SIG-M5 (cell line): ENCODE data around the gene DSCAML1.

Source experiments
- DNase-seq: peaks from one replicate; lab custom pipeline; 2025; lab: John Stamatoyannopoulos, UW

Gene DSCAML1

DNA sequence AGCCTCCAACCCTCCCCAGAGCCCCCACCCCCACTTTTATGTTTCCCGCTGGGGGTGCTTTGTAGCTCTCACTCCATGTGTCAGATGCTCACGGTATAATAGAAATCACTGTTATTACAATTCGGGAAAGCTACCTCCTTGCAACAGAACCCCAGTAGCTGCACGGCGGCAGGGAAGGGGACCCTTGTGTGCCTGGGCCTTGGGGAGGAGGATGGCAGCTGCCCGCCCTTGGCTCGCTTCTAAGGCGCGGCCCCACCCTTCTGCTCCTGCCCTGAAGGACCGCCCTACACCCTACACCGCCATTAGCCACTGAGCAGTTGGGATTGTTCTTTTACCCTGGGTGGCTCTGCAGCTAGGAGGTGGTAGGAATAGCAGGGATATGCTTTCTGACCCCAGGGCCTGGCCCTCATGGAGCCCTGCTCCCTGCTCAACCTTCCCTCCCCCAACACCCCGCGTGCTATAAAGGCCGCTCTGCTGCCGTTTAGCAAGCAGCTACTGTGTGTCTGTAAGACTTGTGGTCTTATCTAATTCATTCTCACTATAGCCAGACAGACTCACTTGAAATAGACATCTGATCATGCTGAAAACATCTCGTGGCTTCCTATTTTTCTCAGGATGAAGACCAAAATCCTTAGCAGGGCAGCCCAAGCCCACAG, 249.7 kb downstream of the DSCAML1 start:
- DNase-seq, result no peak

DNA sequence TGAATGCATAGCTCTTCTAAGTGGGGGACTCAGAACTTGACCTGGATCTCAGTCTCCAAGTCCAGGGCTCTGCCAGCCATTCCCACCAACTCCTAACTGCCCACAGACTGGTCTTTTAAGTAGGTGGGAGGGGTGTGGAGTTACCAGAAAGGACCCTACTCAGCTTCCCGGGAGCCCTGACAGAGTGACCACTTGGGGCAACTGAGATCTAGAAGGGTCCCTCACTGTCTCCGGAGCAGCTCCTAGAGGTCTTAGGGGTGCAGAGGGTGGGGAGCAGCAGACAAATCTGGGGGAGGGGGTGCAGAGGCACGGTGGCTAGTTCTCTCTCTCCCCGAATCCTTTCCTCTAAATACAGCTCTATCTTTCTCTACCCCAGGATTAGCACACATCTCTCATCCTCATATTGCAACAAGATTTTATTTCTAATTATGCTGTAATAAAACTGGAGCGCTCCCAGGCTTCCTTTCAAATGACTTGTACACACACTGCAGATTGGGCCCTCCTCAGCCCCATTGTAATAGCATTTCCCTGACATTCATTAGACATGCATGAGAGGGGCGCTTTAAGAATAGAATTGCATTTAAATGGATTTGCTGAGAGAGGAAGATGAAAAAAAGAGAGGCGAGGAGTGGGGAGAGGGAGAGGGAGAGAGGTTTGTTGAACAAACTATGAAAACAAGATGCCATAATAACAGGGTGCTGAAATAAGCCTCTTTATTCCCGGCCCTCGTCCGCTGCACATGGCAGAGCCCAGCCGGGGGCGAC, 250.4 kb downstream of the DSCAML1 start:
- DNase-seq, result no peak

- no peak for DNase-seq
These were observed 251.3 kb downstream of the DSCAML1 start for GRCh38 chr11:117545706-117546105.

DNA sequence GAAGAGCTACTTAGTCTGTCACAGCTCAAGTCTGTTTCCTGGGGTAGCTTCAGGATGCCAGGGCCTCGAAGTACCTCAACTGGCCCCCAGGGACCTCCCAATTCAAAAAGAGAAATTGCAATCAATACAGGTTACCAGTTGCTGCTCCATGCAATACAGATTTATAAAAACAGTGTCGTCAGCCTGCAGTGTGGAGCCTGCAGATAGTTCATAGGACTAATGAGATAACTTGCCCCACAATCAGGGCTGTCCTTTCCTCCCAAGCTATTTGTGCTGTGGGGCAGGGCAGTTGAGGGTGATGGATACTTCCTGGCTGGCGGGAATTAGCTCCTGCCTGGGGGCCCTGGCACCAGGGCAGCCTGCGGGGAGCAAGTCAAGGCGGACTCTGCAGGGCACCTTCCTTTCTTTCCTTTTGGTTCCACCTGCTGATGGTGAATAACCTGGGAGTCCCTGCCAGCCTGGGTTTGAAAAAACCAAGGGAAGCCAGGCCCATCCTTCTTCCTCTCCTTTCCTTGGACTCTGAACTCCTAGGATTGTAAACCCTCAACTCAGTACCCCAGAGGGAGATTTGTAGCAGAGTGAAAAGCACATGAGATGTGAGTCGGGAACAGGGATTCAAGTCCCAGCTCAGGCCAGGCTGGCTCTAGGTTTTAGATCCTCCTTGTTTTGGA, 252.8 kb downstream of the DSCAML1 start:
- DNase-seq, result no peak

DNA sequence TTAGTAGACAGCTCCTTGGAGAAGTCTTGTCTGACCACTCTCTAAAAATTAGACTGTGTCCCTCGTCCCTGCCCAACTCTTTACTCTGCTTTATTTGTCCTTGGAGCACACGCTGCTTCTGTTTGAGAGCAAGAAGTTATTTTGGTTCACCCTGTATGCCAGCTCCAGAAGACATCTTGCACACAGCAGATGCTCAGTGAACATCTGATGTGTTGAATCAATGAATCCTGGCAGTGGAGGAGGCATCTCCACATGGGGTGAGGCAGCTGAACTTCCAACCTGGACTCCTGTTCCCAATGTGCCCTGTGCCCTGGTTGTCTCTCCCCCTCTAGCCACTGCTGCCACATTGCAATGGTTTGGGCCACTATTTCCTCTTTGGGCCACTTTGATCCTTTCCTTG, 255.8 kb downstream of the DSCAML1 start:
- no peak for DNase-seq

- DNase-seq, result no peak
These were observed 258.5 kb downstream of the DSCAML1 start for GRCh38 chr11:117538263-117539135.

- DNase-seq, result no peak
These were observed 261.1 kb downstream of the DSCAML1 start for GRCh38 chr11:117535850-117536411.

- no peak for DNase-seq
These were observed 261.7 kb downstream of the DSCAML1 start for GRCh38 chr11:117535201-117535849.

- DNase-seq, result no peak
These were observed 264.4 kb downstream of the DSCAML1 start for GRCh38 chr11:117532568-117532967.

DNA sequence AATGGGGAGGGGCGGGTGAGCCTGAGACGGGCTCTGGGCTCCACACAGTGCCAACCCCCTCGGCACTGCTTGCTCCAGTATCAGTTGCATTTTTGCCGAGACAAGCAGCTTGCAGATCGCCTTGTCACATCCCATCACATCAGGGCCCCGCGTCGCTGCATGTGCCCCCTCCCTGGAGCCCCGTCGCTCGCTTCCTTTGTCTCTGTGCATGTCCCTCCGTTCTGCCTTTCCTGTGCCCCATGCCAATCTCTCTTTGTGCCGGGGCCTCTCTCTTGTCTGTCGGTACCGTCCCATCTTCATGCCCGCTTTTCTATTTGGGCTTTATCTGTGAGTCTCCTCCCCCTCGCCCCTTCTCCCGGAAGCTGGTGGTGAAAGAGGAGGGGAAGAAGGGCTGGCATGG, 267.2 kb downstream of the DSCAML1 start:
- DNase-seq, result no peak

GRCh38 chr11:117528097-117528721, 268.8 kb downstream of the DSCAML1 start:
- no peak for DNase-seq

GRCh38 chr11:117527271-117527670, 269.7 kb downstream of the DSCAML1 start:
- DNase-seq, result no peak

GRCh38 chr11:117525866-117526542, 271.0 kb downstream of the DSCAML1 start:
- no peak for DNase-seq

- DNase-seq, result no peak
These were observed 272.4 kb downstream of the DSCAML1 start for GRCh38 chr11:117524468-117525183.

- no peak for DNase-seq
These were observed 273.3 kb downstream of the DSCAML1 start for GRCh38 chr11:117523680-117524079.

DNA sequence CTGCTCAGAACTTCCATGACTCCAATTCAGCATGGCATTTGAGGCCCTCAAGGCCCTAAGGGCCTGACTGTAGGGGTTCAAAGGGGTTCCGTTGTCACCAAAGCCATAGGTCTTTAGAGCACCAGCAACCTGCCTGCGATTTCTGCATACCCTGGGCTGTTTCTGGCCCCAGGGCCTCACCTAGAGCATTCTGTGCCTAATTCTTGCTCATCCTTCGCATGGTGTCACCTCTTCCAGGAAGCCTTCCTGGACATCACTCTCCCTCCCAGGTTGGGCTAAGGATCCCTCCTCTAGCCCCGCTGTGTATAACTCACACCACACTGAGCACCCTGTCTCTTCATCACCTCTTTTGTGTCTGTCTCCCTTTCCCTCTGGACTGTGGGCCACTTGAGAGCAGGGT, 275.0 kb downstream of the DSCAML1 start:
- DNase-seq, result no peak

- no peak for DNase-seq
These were observed 276.1 kb downstream of the DSCAML1 start for GRCh38 chr11:117520966-117521365.

DNA sequence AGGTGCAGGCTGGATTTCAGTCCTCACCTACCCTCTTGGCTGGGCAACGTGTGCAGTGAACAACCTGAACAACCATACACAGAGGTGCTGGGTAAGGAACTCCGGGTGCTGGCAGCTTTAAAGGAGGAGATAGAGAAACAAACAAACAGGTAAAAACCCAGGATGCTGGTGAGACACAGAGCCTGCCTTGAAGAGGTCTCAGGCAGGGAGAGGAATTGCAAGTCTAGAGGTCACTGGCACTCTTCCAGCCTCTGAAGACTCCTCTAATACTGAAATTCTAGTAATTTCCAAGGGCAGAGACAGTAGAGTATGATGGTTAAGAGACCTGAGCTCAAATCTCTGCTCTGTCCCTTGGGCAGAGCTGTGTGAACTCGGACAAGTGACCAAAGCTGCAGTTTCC, 276.8 kb downstream of the DSCAML1 start:
- DNase-seq, result no peak

DNA sequence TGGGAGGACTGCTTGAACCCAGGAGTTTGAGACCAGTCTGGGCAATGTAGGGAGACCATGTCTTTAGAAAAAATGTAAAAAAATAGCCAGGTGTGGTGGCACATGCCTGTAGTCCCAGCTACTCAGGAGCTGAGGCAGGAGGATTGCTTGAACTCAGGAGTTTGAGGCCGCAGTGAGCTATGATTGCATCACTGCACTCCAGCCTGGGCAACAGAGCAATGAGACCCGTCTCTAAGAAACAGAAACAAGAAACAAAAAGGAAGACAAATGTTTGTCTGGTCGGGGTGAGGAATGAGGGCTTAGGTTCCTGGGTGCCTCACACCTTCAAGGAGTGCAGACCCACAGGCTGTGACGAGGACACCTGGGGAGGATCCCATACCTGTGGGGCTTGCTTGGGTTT, 277.4 kb downstream of the DSCAML1 start:
- DNase-seq, result no peak

DNA sequence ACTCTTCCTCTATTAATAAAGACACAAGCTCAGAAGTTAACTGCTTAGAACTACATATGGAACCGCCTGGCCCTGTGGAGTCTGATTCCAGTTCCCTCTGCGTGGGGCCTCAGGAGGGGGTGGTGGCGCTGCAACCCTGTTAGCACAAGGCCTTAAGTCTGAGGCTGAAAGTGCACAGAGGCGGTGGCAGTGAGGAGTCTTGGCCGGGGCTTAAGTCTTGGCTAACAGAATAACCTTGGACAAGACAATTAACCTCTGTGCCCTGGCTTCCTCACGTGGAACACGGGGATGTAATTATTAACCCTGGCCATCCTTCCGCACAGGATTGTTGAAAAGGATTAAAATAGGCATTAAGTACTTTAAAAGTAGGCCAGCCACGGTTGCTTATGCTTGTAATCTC, 277.8 kb downstream of the DSCAML1 start:
- no peak for DNase-seq
